ENCODE data around the gene CDHR2. TPM values are rescaled to one million over a fixed set of nuclear protein-coding genes. Genes with fewer than 3 reads are reported as not detected.

Gene CDHR2, protein sequence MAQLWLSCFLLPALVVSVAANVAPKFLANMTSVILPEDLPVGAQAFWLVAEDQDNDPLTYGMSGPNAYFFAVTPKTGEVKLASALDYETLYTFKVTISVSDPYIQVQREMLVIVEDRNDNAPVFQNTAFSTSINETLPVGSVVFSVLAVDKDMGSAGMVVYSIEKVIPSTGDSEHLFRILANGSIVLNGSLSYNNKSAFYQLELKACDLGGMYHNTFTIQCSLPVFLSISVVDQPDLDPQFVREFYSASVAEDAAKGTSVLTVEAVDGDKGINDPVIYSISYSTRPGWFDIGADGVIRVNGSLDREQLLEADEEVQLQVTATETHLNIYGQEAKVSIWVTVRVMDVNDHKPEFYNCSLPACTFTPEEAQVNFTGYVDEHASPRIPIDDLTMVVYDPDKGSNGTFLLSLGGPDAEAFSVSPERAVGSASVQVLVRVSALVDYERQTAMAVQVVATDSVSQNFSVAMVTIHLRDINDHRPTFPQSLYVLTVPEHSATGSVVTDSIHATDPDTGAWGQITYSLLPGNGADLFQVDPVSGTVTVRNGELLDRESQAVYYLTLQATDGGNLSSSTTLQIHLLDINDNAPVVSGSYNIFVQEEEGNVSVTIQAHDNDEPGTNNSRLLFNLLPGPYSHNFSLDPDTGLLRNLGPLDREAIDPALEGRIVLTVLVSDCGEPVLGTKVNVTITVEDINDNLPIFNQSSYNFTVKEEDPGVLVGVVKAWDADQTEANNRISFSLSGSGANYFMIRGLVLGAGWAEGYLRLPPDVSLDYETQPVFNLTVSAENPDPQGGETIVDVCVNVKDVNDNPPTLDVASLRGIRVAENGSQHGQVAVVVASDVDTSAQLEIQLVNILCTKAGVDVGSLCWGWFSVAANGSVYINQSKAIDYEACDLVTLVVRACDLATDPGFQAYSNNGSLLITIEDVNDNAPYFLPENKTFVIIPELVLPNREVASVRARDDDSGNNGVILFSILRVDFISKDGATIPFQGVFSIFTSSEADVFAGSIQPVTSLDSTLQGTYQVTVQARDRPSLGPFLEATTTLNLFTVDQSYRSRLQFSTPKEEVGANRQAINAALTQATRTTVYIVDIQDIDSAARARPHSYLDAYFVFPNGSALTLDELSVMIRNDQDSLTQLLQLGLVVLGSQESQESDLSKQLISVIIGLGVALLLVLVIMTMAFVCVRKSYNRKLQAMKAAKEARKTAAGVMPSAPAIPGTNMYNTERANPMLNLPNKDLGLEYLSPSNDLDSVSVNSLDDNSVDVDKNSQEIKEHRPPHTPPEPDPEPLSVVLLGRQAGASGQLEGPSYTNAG (N-terminal part only)
- under 0.01 TPM in 1 of 2 replicates, not detected in the other for total RNA-seq

DNA sequence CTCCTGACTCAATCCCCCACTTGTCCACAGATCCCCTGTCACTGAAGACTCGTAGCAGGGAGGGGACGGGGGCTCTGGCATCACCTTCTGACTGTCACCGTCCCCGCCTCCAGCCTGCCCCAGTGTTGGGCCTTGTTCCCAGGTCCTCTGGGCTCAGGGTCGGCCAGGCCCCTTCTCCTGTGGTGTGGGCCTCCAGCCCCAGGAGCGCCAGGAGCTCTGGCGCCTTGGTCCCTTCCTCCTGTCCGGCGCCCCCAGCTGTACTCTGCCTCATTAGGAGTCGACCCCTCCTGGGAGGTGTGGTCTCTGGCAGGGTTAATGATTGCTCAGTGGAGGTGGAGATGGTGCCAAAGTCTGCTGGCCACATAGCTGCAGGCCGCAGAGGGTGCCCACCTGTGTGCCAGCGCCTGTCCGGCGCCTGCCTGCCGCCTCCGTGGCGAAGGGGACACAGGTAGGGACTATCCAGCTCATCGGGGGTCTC is at the start of gene CDHR2:
TSS of gene CDHR2 (plus strand) at position 376 of the 478 bp plus-strand sequence. CDS start 16,011 bp downstream, outside the sequence.

DNA sequence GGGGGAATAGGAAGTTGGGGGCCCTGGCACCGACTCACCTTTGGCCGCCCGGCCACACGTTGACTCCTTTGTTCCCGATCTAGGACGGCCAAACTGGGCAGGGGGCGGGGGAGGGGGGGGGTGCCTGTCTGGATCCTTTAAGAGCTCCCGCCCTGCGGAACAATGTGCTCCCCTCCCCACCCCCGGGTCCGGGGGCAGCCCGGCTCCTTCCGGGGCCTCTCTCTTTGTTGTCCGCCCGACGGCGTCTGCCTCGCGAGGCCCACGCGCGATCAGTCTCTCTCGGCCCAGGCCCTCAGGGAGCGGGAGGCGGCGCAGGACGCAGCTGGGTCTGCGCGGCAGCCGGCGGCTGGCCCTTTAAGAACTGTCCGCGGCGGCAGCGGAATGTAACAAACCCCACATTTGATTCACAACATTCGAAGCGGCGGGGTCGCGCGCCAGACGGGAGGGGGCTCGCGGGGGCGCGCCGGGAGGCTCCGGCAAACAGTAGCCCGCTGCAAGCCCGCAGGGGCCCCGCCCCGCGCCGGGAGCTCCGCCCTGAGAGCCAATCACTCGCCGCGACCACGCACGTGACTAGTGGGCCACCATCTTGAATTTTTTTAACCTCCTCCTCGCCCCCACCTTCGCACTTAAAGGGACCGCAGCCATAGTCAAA is 12.1 kb upstream of the CDHR2 start, which contains the start of gene RNF44:
TSS of gene RNF44 (minus strand) at position 501 of the 652 bp plus-strand sequence. CDS start 4,930 bp downstream, outside the sequence.

DNA sequence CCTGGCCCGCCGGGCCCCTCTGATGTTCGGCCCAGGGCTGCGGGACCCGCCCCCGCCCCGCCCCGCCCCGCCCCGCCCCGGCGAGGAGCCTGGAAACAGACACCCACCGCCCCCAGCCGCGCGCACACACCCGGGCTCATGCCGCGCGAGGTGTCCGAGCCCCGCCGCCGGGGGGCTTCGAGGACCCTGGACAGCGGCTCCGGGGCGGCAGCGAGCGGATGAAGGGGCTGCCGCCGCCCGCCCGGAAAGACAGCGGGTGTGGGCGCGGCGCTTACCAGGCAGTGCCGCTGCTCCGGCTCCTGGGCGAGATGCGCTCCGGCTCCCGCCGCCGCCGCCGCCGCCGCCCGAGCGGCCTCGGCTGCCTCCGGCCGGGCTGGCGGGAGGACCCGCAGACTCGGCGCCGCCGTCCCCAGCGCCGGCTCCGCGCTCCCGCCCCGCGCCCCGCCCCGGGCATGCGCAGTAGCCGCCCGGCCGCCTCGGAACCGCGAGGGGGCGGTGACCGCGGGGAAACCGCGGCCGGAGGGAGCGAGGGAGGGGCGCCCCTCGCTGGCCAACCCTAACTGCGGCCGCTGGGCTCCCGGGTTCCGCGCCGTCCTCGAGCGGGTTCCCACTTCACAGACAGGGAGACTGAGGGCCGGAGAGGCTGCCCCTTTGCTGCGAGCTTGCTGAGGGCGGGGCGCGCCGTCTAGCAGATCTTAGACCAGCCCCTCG is 60.7 kb downstream of the CDHR2 start, which contains the start of gene GPRIN1:
TSS of gene GPRIN1 (minus strand) at position 433 of the 711 bp plus-strand sequence. CDS start 10,322 bp downstream, outside the sequence.

DNA sequence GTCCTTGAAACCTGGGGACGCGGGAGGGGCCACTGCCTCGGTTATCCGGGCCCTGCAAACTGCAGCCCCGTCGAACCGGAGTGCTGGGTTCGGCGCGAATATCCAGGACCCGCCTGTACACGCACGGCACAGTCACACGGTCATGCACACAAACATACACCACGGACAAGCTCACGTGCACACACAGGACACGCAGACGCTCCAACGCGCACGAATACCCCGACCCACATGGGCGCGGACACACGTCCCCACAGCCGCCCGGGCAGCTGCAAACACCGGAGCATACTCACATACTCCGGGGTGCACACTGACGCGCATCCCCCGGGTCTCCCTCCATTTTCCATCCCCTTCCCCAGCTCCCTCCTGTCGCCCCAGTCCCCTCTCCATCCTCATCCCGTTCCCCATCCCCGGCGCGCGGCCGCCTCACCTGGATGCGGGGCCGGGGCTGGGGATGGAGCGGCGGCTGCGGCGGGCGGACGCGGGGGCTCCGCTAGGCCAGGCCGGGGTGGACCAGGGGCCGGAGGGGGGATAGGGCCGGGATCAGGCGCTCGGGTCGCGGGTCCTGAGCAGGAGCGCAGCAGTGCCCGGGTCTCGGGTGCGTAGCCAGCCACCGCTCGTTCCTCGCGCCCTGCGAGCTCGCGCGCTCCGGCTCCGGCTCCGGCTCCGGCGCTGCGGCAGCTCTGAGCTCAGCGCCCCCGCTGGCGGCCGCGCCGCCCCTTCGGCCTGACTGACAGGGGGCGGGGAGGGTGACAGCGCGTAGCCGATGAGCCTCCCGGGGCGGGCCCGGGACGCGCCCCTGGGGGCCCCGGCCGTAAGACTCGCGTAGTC is 80.9 kb downstream of the CDHR2 start, which contains the start of the genes EIF4E1B and SNCB:
TSS of gene EIF4E1B (plus strand) at position 823 of the 828 bp plus-strand sequence. CDS start 12,113 bp downstream, outside the sequence.
TSS of gene SNCB (minus strand) at position 682 of the 828 bp plus-strand sequence. CDS start 880 bp downstream, outside the sequence.

Other genes starting within 250 kb of the CDHR2 start
- 85.0 and 89.6 TPM in 2 replicates for gene KIAA1191, start 187.6 kb upstream of the CDHR2 start, total RNA-seq
- 8.4 and 10.7 TPM in 2 replicates for gene ARL10, start 183.9 kb upstream of the CDHR2 start, total RNA-seq
- gene NOP16, start 160.7 kb upstream of the CDHR2 start, total RNA-seq: 17.7 and 24.6 TPM in 2 replicates
- 31.1 and 42.0 TPM in 2 replicates for gene HIGD2A, start 160.6 kb upstream of the CDHR2 start, total RNA-seq
- 124 and 239 TPM in 2 replicates for gene CLTB, start 132.8 kb upstream of the CDHR2 start, total RNA-seq
- gene FAF2, start 101.0 kb upstream of the CDHR2 start, total RNA-seq: 34.9 and 41.3 TPM in 2 replicates
- gene RNF44, start 11.9 kb upstream of the CDHR2 start, total RNA-seq: 5.3 and 5.8 TPM in 2 replicates
- 1.9 and 9.6 TPM in 2 replicates for gene GPRIN1, start 60.8 kb downstream of the CDHR2 start, total RNA-seq
- not detected in 2 replicates for gene SNCB, start 81.2 kb downstream of the CDHR2 start, total RNA-seq
- gene EIF4E1B, start 81.3 kb downstream of the CDHR2 start, total RNA-seq: not detected in 2 replicates
- 26.9 and 44.3 TPM in 2 replicates for gene TSPAN17, start 98.1 kb downstream of the CDHR2 start, total RNA-seq

Data from tracheal epithelial cell (primary cell).